Skeletal muscle cell (primary cell): ENCODE results near the gene DMGDH.
"Not testable (repeated sequence)": the region's sequence is repeated elsewhere in the genome, so short reads cannot be mapped to it uniquely, and the experiment has no call there.

Experiments used
- DNase-seq: peaks from one replicate; pipeline ENCODE4 v3.0.0-alpha.2; 2010; ENCODE audit warnings: low read depth
- H3K4me3 ChIP-seq: 2 replicates; pipeline ENCODE4 v1.5.1; 2011; ENCODE audit warnings: low read depth, mild to moderate bottlenecking, control low read depth, low read length, moderate library complexity

Gene DMGDH

DNA sequence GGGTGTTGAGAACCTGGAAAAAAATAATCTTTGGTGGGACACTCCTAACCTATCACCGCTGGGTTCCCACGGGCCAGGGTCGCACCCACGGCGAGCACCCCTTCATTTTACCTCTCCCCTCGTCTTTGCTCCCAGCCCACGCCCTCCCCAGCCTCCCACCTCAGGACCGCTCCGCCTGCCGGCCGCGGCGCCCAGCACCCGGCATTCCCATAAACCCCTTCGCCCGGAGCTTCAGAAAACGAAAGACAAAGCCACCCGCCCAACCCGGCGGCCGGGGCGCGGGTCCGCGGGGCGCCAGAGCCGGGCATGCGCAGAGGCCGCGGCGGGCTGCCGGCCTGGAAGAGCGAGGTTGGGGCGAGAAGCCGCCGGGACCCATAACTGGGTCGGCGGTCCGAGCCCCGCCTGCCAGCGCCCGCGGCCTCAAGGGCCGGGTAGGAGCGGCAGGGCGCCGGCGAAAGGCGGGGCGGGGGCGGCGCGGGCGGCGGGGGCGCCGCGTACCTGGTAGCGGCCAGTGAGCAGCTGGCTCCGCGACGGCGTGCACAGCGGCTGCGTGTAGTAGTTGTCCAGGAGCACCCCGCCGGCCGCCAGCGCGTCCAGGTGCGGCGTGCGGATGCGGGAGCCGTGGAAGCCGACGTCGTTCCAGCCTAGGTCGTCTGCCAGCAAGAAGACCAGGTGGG is 84.9 kb downstream of the DMGDH start:
- DNase-seq = no peak
- H3K4me3 ChIP-seq = peak overlapping the region; percentile 68

DNA sequence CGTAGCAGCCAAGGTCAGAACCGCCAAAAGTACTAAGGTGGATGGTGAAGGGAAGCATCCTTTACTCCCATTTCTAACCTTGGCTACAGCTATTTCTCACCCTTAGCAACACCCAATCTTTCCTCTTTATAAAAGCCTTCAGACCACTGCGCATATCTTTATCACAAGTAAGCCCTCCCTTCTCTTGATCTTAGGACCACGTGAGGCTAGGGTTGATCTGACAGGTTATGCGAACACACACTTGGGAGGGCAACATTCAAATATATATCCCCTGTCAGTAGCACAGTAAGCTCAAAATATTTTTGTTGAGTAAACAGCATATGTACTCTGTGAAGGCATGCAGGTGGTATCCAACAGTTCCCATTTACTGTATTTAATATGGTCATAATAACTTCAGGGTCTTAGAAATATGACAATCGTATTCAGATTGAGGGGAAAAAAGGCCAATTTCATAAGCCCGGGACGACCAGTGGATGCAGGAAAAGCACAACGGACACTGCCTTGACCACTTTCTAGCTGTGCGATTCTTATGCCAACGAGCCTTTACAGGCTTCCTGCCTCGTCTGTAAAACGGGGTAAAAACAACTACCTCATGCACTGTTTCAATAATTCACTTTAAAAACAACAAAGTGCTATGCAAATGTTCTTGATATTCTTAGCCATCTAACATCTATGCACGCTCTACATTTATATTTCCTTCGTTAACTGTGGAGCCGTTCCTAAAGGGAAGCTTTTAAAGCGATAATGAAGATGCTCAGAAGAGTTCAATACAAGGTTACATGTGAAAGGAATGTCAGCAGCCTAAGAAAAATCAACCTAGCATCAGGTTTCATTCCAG is 85.7 kb downstream of the DMGDH start:
- DNase-seq = no peak
- H3K4me3 ChIP-seq = peak overlapping the region; percentile 68

DNA sequence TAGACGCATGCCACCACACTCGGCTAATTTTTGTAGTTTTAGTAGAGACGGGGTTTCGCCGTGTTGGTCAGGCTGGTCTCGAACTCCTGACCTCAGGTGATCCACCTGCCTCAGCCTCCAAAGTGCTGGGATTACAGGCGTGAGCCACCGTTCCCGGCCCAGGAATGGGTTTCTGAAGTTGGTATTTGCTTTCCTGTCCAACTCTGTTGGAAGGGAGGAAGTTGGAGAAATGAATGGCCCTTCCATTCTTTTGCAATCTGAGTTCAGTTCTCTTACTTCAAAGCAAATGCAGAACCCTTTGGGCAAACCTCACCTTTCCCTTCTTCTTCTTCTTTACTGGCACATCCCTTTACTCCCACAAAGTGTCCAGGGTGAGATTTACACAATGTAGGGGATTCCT is 86.3 kb downstream of the DMGDH start:
- not testable (repeated sequence) for H3K4me3 ChIP-seq, DNase-seq

DNA sequence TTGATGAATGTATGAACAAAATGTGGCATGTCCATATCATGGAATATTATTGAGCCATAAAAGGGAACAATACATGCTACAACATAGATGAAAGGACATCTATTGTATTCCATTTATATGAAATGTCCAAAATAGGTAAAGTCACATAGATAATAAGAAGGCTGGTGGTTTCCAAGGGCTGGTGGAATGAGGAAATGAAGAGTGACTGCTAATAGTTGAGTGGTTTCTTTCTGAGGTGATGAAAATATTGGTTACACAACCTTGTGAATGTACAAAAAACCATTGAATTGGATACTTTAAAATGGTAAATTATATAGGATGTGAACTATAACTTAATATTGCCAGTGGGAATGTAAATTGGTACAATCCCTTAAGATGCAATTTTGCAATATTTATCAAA is 89.6 kb downstream of the DMGDH start:
- DNase-seq = no peak

DNA sequence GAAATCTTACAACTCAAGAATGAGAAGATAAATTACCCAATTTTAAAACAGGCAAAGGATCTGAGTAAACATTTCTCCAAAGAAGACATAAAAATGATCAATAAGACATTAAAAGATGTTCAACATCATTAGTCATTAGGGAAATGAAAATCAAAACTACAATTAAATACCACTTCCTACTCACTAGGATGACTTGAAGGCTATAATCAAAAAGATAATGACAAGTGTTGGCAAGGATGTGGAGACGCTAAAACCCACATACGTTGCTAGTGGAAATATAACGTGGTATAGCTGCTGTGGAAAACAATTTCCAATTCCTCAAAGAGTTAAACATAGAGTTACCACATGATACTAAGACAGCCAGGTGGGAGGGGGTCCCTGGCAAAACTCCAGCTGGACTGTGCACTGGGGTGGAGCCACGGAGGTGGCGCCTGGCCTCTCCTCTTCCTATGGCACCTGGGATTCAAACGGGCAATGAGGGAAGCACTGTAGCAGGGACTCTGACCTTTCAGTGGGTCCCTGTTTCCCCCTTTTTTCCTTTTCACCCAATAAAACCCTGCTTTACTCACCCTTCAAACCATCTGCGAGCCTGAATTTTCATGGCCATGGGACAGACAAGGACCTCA is 90.2 kb downstream of the DMGDH start:
- no peak overlapping the region for H3K4me3 ChIP-seq
- DNase-seq = no peak

More for the DNA sequence above, 89.6 kb downstream of the DMGDH start:
- no peak overlapping the region for H3K4me3 ChIP-seq

DNA sequence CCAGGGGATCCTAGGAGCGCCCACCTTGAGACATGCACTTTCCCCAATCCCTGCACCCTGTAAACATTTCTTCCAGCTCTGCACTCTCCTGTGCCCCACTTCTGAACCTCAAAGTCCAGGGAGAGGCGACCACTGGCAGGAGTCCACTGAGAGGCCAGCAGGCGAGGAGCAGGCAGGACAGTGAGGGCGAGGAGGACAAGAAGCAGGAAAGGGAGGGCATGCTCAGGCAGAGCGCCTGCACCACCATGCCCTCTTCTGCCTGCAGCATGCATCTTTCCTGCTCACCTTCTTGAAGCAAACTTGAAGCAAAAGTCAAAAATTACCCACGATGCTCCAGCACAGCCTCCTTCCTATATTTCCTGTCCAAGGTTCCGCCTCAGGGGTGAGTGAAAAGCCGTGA is 94.4 kb downstream of the DMGDH start:
- DNase-seq = no peak

DNA sequence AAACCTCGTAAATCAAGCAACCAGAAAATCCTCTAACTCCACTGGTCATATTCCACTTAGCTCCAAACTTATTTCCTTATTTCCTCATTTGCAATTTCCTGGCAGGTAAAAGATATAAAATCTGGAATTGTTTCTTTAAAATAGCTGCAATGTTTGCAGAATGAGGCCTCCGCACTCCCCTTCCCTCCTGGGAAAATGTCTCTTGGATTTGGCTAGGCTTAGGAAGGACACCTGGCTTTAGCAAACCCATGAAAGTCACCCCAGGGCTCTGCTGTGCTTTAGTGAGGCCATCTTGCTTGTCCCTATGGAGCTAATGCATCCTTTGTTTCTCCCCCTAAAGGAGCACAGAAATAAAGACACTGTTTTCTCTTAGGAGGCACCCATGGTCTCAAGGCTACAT is 94.9 kb downstream of the DMGDH start:
- H3K4me3 ChIP-seq = no peak overlapping the region
- no peak for DNase-seq

More for the DNA sequence above, 94.4 kb downstream of the DMGDH start:
- no peak overlapping the region for H3K4me3 ChIP-seq

DNA sequence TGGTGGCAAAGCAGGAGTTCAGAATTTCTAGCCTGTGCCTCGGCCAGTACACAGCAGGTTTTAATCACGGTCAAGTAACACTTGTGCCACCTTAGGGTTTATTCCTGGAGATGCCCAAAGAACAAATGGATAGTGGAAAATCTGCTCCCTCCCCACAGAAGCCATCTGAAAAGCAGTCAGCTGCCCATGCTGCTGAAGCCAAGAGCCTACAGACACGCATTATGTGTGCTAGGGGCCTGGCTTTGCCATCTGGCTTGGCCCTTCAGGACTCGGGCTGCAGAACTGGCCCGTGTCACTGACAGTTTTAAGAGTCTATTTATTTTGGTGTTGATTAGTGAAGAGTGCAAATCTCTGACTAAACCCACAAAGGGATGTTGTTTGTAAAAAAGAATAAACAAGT is 95.5 kb downstream of the DMGDH start:
- DNase-seq = no peak
- H3K4me3 ChIP-seq = no peak overlapping the region

DNA sequence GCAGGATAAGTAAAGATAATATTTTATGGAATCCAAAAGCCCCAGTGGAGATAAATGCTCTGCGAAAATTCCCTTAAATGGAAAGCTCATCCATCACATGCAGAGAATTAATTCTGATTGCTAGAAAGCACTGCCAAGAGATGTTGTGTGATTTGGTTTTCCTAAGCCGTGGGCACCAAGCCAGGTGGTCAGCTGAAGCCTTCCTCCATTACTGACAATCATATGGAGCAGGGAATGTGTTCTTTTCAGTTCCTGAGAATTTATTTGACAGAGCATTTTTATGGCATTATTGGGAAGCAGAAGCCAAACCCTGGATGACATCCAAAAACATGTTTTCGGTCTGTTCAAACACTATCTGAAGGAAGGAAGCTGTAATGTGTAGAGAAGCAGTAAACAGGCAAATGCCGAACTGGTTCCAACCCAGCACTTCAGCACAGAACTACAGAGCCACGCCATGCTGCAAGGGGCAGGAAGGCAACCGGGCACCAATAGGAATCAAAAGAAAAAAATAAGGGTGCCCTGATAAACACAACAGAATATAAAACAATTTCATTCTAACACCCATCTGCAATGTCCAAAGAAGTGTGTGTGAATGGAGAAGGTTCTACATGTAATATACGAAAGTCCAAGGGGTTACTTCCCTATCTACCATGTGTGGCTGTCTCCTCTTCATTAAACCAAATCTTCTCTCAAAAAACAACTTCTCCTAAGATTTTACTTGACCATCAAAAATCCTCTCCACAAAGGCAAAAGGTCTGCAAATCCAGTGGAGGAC is 96.6 kb downstream of the DMGDH start:
- no peak overlapping the region for H3K4me3 ChIP-seq
- peak; percentile 31 for DNase-seq

DNA sequence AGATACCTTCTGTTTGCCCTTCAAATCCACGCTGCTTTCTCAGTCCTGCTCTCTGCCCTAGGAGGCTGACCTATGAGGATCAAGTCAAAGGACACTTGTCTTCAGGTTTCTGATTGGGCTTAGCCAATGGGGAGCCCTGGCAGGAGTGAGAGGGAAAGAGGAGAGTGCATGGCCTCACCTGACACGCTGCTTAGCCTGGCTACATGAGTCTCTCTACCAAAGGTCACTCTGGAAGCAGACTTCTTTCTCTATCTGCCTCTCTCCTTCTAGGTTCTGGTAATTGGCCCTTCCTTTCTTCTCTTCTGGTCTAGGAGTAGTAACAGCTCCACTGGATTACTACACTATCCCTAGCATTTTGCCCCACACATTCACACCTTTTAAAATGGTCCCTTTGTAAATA is 97.5 kb downstream of the DMGDH start:
- no peak for DNase-seq
- no peak overlapping the region for H3K4me3 ChIP-seq

DNA sequence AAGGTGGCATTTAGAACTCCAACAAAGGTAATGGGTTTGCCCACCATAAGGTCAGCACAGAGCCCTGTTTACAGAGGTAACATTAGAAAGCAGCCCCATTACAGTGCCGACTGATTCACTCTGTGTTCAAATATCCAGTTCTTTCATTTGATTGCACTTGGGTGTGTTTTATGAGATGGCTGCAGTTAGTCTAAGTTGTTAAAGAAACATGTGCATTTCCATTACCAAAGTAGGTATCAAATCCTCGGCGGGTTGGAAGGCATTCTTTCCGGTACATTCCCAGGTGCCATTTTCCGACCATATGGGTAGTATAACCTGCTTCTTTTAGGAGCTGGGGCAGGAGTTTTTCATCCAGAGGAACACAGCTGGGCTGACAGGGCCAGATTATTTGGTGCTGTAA is 100.7 kb downstream of the DMGDH start:
- H3K4me3 ChIP-seq = no peak overlapping the region

DNA sequence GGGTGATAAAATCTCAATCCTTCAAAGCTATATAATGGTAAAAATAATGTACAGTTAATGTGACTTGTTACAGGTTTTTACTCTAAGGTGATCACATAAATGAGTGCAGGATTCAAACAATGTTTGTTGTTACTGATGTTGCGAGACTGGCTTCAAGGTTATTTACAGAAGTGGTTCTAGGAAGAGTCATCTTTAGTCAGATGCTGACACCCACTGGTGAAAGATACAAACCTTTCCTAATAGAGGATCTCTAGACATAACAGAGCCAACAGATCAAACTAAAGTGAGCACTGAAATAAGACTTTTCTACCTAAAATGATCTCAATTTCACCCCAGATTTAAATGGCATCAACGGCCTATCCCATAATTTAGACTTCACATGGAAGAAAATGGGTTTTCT is 104.6 kb downstream of the DMGDH start:
- H3K4me3 ChIP-seq = no peak overlapping the region
- no peak for DNase-seq

More for the DNA sequence above, 100.7 kb downstream of the DMGDH start:
- DNase-seq = no peak

DNA sequence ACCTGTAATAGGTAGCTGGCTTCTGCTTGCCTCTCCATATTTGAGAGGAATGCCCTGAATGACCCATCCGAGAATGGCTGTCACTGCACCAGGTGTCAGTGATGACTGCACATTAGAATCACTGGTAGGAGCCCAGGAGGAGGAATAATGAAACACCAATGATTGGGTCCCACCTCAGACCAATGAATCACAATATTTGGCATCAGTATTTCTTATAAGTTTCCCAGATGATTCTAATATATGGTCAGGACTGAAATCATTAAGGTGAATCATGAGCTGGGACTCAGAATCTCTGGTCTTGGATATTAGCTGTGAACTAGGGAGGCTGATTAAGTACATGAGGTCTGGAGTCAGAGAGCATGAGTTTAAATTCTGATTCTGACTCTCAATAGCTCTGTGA is 107.7 kb downstream of the DMGDH start:
- no peak for DNase-seq
- no peak overlapping the region for H3K4me3 ChIP-seq

DNA sequence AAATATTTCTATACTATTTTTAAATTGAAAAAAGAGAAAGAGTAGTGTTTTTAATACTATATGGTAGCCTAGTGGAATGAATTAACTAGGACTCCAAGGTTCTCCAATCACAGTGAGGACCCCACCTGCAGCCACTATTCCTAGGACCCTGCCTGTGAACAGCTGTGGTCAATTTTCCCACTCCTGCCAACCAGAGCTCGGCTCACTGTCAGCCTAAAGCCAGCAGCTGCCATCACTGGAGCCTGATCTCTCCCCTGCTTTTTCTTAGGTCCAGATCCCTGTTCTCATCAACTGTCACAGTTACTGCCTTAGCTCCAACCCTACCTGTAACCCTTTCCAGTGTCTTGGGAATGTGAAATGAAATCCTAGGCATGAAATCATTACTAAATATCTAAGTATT is 109.7 kb downstream of the DMGDH start:
- no peak overlapping the region for H3K4me3 ChIP-seq
- no peak for DNase-seq

DNA sequence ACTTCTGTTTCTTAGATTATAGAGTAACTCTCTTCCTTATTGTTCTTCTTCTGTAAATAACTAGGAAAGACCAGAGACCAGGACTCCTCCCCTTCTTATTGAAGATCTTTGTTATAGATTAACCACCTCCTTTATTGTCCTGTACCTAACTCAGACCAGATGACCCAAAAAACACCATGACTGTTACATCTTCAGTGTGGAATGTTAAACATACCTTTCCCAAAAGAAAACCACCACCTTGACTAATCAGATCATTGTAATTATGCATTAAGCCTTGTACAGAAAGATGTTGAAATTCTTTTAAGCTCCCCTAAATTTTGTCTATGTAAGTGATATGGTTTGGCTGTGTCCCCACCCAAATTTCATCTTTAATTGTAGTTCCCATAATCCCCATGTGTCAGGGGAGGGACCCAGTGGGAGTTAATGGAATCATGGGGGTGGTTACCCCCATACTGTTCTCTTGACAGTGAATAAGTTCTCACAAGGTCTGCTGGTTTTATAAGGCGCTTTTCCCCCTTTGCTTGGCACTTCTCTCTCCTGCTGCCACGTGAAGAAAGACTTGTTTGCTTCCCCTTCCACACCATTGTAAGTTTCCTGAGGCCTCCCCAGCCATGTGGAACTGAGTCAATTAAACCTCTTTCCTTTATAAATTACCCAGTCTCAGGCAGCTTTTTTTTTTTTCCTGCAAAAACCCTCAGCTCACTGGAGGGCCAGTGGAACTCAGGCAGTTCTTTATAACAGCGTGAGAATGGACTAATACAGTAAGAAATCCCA is 110.6 kb downstream of the DMGDH start:
- no peak overlapping the region for H3K4me3 ChIP-seq
- DNase-seq = no peak

DNA sequence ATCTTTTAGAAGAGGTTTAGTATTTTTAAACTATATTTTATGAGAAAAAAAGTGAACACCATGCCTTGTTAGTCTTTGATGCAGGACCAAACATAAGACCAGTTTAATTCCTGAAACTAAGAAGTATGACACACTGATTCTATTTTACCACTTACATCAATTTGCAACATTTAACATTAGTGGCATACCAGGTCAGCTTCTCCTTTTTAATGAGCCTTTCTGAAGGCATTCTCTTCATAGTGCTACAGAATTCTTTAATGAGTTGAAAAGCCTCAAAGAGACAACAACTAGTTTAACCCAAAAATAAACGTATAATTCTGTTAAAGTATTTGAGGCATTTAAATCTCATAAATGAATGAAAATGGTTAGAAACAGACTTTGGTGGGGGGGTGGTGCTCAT is 112.6 kb downstream of the DMGDH start:
- no peak overlapping the region for H3K4me3 ChIP-seq
- no peak for DNase-seq

DNA sequence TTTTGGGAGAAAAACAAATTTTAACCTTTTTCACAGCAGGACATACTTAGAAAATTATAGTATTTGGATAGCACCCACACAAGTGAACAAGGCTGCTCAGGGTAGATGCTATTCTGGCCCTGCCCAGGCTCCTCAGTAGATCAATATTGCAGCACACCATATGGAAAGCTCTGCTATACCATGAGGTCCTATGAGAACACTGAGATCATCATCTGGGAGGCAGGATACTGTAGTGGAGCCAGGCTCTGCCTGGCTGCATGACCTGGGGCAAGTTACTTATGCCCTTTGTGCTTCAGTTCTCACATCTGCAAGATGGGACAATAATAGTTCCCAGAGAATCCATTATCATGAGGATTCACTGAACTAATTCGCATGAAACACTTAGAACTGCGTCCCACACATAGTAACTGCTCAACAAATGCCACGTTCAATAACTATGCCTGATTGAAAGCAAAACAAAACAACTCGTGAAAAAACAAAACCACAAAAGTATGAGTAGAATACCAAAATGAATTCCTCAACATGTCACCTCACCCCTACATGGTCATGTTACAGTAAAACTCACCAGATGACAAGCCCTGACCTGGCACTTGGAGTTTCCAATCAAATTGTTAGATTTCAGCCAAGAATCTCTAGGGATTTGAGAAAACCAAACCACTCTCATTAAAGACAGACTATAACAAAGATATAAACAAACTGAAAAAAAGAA is 116.2 kb downstream of the DMGDH start:
- H3K4me3 ChIP-seq = no peak overlapping the region
- no peak for DNase-seq
